ENCODE measurements around the gene ZMYND8. TPM values are rescaled to one million over a fixed set of nuclear protein-coding genes. Genes with fewer than 3 reads are reported as not detected.

Gene ZMYND8
- total and polyA plus RNA-seq, 10 of the 15 experiments (the other 5 are each of a cell fraction or from before 2014, with no cell fraction given) = 12.9 to 54.8 (median 23.1) TPM

- TF ChIP-seq NR2F1 (conservative IDR thresholded peaks at IDR 0.05) = no peak
- no peak for TF ChIP-seq RELB (IDR thresholded peaks at IDR 0.05; ENCODE audit: low read depth)
- TF ChIP-seq NKRF (conservative IDR thresholded peaks at IDR 0.05) = 0 out of 2 replicates have a peak, but pooled peaks have one; percentile 37
- TF ChIP-seq ZNF592 (IDR thresholded peaks at IDR 0.05) = no peak
- TF ChIP-seq CREM (IDR thresholded peaks at IDR 0.05; ENCODE audit: low read depth) = 0 out of 2 replicates have a peak, but pooled peaks have one; percentile 16
- no peak for TF ChIP-seq ESRRA (IDR thresholded peaks at IDR 0.05; ENCODE audit: low read length)
- 0 out of 2 replicates have a peak, but pooled peaks have one; percentile 39 for TF ChIP-seq ZNF217 (IDR thresholded peaks at IDR 0.05)
- TF ChIP-seq IRF4 (IDR thresholded peaks at IDR 0.05; ENCODE audit: low read depth, low read length) = no peak
Measured at GRCh38 chr20:47198254-47198671, 158.2 kb downstream of the ZMYND8 start (continued).

Measured in GM12878 (cell line).